GM12891 (cell line): ENCODE data around the gene SLK.

Experiments
- PAX5 ChIP-seq: IDR thresholded peaks from 2 replicates; pipeline ENCODE4 v1.6.1; 2011; ENCODE audit warnings: low read length, moderate library complexity, mild to moderate bottlenecking; ENCODE audit not compliant: insufficient read depth, severe bottlenecking
- POLR2A ChIP-seq: IDR thresholded peaks from 2 replicates; pipeline ENCODE4 v1.6.1; 2011; ENCODE audit warnings: low read depth, low read length, control low read depth
- POLR2AphosphoS5 ChIP-seq: IDR thresholded peaks from 2 replicates; pipeline ENCODE4 v1.6.1; 2011; ENCODE audit warnings: low read depth, low read length, control low read depth
- SPI1 ChIP-seq: IDR thresholded peaks from 2 replicates; pipeline ENCODE4 v1.6.1; 2011; ENCODE audit warnings: low read depth, low read length, control low read depth
- TAF1 ChIP-seq: IDR thresholded peaks from 2 replicates; pipeline ENCODE4 v1.6.1; 2011; ENCODE audit warnings: low read depth, low read length, control low read depth

DNA sequence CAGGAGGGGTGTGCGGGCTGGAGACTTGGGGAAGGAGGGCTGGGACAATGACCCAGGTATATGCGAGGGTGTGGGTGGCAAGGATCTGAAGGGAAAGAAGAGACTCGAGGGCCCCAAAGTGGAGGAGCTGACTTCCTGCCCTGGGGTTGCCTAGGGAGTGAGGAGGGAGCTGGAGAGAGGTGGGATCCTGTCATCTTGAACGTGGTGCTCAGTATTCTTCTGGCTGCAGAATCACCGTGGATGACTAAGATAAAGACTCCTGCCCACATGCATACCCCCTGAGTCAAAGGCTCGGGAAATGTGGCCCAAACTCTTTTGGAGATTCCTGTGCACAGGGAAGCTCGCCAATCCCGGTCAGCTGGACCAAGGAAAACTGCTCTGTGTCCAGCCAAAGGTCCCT lies 87.5 kb downstream of the SLK start:
- TF ChIP-seq POLR2A, result no peak
- no peak for TF ChIP-seq POLR2AphosphoS5
- TF ChIP-seq TAF1, result no peak
- TF ChIP-seq SPI1, result no peak
- TF ChIP-seq PAX5, result no peak
